GM19397 (cell line): ENCODE results near the gene TMEM63C.

ENCODE experiments used
- ATAC-seq: cut with Tn5 transposase; IDR thresholded peaks from one replicate; pipeline ENCODE4 v1.9.1; 2021; ENCODE audit warnings: mild to moderate bottlenecking, moderate library complexity; ENCODE audit not compliant: unreplicated experiment

The TMEM63C gene

GRCh38 chr14:77194706-77195105 lies 13.1 kb downstream of the TMEM63C start:
- no peak for ATAC-seq

- ATAC-seq, result no peak
These were observed 14.2 kb downstream of the TMEM63C start for GRCh38 chr14:77195766-77196165.

- no peak for ATAC-seq
These were observed 16.4 kb downstream of the TMEM63C start for GRCh38 chr14:77197988-77198387.

GRCh38 chr14:77198561-77198960 lies 17.0 kb downstream of the TMEM63C start:
- ATAC-seq, result no peak

GRCh38 chr14:77199590-77199989 lies 18.0 kb downstream of the TMEM63C start:
- ATAC-seq, result no peak

DNA sequence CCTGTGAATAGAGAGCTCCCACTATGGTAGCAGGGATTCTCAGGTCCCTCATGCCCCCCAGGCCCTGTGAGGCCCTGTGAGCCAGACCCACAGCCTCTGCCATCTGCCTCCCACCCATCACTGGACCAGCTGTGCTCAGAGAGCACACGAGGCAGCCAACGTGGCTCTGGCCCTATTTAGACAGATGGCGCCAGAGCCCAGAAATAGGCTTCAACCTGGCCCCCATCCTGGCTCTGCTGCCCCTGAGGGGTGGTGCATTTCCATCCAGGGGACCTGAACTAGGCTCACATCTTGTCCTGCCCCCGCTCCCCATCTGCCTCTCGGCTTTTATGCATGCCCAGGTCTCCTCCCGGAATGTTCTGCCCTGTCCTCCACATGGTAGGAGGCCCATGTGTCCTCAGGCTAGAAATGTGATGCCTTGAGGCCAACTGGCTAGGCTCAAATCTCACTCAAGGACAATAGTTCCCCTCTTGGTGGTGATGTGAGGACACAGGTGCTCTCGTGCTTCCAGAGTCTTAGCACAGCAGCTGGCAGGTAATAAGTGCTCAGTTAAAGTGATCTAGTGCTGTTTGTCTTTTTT lies 18.9 kb downstream of the TMEM63C start:
- no peak for ATAC-seq

DNA sequence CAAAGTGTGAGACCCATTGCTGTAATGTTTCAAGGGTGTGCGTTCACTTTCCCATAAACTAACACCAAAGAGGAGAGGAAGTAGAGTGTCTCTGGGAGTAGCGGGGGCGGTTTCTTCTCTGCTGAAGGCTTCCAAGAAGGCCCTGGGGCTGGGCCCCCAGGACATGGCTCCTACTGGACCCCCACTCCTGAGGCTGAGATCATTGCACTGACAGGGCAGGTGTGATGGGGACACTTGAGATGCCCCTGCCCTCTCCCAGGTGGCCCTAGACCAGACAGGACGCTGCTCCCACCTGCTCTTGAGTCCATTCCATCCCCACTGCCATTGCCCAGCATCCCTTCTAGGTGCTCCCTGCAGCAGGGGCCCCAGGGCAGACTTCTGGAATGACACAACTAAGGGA lies 20.1 kb downstream of the TMEM63C start:
- no peak for ATAC-seq

DNA sequence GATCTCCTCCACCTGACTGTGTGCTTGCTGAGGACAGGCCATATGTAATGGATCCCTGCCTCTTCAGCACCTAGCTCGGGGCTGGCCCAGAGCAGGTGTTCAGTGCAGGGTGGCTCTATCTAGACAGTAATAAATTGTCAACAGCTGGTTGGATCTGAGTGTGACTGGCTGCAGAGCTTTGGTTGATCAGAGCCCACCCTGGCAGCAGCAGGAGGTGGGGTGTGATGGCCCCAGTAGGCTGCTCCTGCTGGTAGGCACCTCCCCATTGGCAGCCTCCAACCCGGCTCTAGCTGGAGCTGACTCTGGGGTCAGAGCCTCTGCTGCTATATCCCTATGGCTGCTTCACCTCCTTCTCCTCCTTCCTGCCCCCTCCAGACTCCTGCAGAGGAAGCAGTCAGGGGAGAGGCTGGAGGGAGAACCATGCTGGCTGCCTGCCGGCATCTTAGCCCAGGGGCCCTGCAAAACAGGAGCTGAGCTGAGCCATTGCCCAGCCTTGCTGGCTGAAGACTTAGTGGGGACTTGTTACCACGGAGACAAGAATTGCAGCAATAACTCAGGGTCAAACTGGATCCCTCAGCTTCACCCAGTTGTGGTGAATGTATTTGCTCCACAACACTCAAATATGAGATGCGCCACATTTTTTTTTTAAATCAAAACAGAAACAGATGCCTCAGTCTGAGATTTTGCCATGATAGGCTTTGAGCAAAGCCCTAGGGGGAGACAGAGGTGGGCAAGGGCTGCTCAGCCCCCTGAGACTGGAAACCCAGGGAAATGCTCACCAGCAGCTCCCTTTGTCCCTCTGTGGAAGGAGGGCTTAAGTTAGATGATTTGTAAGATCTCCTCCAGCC lies 22.2 kb downstream of the TMEM63C start:
- ATAC-seq, result no peak

DNA sequence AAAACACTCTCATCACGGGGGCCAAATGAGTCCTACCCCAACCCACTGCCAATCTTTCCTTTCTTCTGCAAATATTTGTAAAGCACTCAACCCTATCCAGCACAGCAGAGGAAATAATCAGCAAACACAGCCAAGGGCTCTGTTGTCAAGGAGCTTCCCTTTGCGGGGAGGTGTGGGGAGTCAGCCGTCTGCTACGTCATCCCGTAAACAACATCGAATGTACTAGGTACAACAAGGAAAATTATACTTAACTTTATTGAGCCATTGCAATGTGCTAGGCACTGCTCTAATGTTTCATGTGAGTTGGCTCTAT lies 22.8 kb downstream of the TMEM63C start:
- ATAC-seq, result no peak

DNA sequence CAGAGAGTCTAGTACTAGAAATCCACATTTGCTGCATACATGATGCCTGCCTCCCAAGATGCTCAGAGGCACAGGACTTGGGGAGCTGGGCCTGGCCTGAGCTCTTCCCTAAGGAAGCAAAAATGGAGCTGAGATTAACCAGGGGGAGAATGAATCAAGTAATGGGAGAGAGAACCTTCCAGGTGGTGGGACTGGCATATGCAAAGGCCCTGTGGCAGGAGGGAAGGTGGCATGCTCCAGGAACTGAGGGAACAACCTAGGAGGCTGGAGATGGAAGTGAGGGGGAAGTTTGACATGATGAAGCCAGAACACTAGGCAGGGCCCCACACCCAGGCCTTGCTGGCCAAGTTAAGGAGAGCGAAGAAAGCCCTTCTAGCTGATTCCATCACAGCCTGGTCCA lies 23.3 kb downstream of the TMEM63C start:
- ATAC-seq, result no peak

- no peak for ATAC-seq
These were observed 24.0 kb downstream of the TMEM63C start for GRCh38 chr14:77205566-77205965.

GRCh38 chr14:77206261-77206824 lies 24.7 kb downstream of the TMEM63C start:
- ATAC-seq, result no peak

- no peak for ATAC-seq
These were observed 25.3 kb downstream of the TMEM63C start for GRCh38 chr14:77206877-77207389.

DNA sequence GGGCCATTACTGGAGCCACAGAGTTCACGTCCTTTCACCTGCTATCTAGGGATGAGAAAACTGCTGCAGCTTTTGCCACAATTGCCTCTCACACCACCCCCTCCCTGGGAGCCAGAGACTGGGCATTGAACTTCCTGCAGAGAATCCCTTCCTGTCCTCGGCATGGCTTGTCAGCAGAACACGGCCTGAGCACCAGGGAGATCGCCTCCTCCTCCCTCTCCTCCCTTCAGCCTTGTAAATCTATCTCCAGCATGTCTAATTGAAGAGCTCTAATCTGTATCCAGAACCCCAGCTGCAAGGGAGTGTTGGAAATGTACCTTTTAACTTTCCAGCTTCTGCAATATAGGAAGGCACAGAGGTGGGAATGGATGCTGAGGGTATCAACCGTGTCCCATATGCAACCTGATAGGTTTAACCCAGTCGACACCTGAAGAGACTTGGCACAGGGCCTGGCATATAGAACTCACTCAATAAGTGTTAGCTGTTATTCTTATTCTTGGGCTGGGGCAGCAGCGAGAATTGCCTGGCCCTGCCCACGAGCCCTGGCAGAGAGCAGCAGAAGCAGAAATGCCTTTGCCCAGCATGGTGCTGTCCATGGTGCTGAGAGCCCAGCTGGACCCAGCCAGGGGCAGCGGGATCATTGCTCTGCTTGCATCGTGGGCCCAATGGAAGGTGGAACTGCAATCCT lies 26.8 kb downstream of the TMEM63C start:
- ATAC-seq, result no peak

DNA sequence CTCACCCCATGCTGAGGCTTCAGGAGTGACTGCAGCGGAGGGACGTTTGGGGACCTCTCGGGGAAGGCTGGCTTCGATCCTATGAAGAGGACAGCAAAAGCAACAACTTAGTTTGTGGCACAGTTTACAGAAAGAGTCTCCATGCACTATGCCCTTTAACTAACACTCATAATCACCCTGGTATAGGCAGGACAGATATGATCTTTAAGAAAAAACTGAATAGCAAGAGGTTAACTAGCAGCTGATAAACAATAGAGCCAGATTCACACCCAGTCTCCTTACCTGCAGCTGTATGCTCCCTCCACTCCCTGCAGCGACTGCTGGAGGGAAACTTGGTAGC lies 27.4 kb downstream of the TMEM63C start:
- ATAC-seq, result no peak

- no peak for ATAC-seq
These were observed 30.7 kb downstream of the TMEM63C start for GRCh38 chr14:77212097-77212870.

GRCh38 chr14:77212943-77213678 lies 31.5 kb downstream of the TMEM63C start:
- ATAC-seq, result no peak

DNA sequence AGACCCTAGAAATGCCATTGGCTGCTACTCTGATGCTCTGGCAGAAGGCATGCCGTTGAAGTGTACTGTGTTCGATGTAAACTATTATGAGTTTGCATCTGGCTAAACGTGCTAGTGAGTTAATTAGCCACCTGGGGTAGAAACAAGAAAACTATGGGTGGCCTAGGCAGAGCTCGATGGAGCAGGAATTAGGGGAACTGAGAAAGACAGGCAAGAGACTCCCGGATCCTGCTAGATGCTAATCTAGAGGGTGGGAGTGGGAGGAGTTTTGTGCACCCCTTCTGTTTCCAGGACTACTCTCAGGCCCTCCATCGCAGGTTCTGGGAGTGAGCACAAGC lies 32.0 kb downstream of the TMEM63C start:
- no peak for ATAC-seq

DNA sequence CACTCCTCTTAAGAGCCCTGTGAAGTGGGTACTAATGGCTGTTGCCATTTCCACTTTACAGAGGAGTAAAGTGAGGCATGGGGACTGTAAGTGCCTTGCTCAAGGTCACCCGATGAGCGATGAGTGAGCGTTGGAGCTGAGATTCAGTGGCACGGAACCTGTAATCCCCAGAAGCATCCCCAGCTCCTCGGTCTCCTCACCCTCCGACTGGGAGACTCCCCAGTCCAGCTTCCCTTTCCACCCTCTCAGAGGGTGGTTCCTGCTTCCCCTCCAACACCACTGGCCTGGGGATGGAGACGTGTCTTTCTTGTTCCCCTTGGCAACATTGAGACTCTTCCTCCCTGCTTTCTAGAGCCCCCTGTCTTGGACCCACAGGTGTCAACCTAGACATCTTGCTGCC lies 32.6 kb downstream of the TMEM63C start:
- ATAC-seq, result no peak

DNA sequence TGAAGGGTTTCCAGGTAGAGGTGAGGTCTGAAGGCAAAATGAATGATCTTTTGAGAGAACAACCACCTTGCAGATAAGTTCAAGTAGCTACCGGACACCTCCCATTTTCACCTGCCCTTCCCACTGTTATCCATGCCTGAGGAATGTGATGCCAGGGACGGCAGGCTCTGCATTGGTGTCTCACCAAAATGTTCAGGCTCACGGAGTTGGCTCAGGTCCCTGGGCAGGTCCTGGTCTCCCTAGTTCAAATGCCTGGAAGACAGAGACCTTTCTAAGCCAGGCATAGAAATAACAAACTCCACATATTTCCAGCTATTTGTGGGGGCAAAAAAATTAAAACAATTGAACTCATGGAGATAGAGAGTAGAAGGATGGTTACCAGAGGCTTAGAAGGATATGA lies 36.0 kb downstream of the TMEM63C start:
- ATAC-seq, result no peak
